GM23338 (cell line): Measurements from ENCODE around the gene PNLIPRP3. TPM values are rescaled to one million over a fixed set of nuclear protein-coding genes. Genes with fewer than 3 reads are reported as not detected.

Experiments used
- ATAC-seq: fragments of 200-7000 bp; cut with Tn5 transposase; 3 replicates; pipeline ENCODE4 v1.9.1; 2020
- DNase-seq: peaks from one replicate; pipeline ENCODE4 v3.0.0-alpha.2; 2015; ENCODE audit warnings: low spot score
- H2AFZ ChIP-seq: fragments of 200-600 bp; sonication (generic); 2 replicates; pipeline ENCODE4 v1.8.0; 2016; ENCODE audit warnings: antibody characterized with exemption, mild to moderate bottlenecking, moderate library complexity
- H3F3A ChIP-seq: fragments of 200-600 bp; sonication (generic); replicated peaks from 2 replicates; pipeline ENCODE4 v1.8.0; 2017; ENCODE audit warnings: antibody characterized with exemption, mixed run types, low read depth
- H3K27ac ChIP-seq: fragments of 200-600 bp; sonication (generic); 2 replicates; pipeline ENCODE4 v1.6.1; 2016; ENCODE audit warnings: low read depth
- H3K27me3 ChIP-seq: fragments of 200-600 bp; sonication (generic); 2 replicates; pipeline ENCODE4 v1.8.0; 2016; ENCODE audit warnings: mild to moderate bottlenecking, mixed run types, moderate library complexity; ENCODE audit not compliant: insufficient read depth
- H3K36me3 ChIP-seq: fragments of 200-600 bp; sonication (generic); 2 replicates; pipeline ENCODE4 v1.8.0; 2016; ENCODE audit warnings: mild to moderate bottlenecking; ENCODE audit not compliant: insufficient read depth
- H3K4me1 ChIP-seq: fragments of 200-600 bp; sonication (generic); 2 replicates; pipeline ENCODE4 v1.8.0; 2016; ENCODE audit warnings: mild to moderate bottlenecking, moderate library complexity; ENCODE audit not compliant: insufficient read depth
- H3K4me2 ChIP-seq: fragments of 200-600 bp; sonication (generic); 2 replicates; pipeline ENCODE4 v1.7.1; 2017; ENCODE audit warnings: mixed run types
- H3K4me3 ChIP-seq: fragments of 200-600 bp; sonication (generic); 2 replicates; pipeline ENCODE4 v1.6.1; 2016; ENCODE audit warnings: mixed run types
- H3K79me2 ChIP-seq: fragments of 200-600 bp; sonication (generic); replicated peaks from 2 replicates; pipeline ENCODE4 v1.8.0; 2017; ENCODE audit warnings: mild to moderate bottlenecking; ENCODE audit not compliant: insufficient read depth
- H3K9me2 ChIP-seq: fragments of 200-600 bp; sonication (generic); 2 replicates; pipeline ENCODE4 v1.8.0; 2017; ENCODE audit not compliant: insufficient read depth
- H4K20me1 ChIP-seq: fragments of 200-600 bp; sonication (generic); replicated peaks from 2 replicates; pipeline ENCODE4 v1.8.0; 2017; ENCODE audit warnings: mild to moderate bottlenecking; ENCODE audit not compliant: insufficient read depth
- H3K27ac Mint-ChIP-seq: 2 replicates; pipeline ENCODE4 v1.8.0; 2020; ENCODE audit warnings: inconsistent platforms, mild to moderate bottlenecking, moderate library complexity, mixed read lengths
- H3K27me3 Mint-ChIP-seq: 3 replicates; pipeline ENCODE4 v1.8.0; 2022; ENCODE audit warnings: low read depth, mild to moderate bottlenecking, moderate library complexity, mixed read lengths, inconsistent platforms; ENCODE audit not compliant: insufficient read depth, poor library complexity
- H3K36me3 Mint-ChIP-seq: 3 replicates; pipeline ENCODE4 v1.8.0; 2021; ENCODE audit warnings: low read depth, mild to moderate bottlenecking, inconsistent platforms, moderate library complexity, mixed read lengths
- H3K4me1 Mint-ChIP-seq: 3 replicates; pipeline ENCODE4 v1.8.0; 2020; ENCODE audit warnings: mild to moderate bottlenecking, inconsistent platforms, mixed read lengths
- H3K4me3 Mint-ChIP-seq: 3 replicates; pipeline ENCODE4 v1.8.0; 2021; ENCODE audit warnings: moderate library complexity, mild to moderate bottlenecking, inconsistent platforms, mixed read lengths
- H3K9me3 Mint-ChIP-seq: 3 replicates; pipeline ENCODE4 v1.8.0; 2020; ENCODE audit warnings: moderate library complexity, mild to moderate bottlenecking, inconsistent platforms, mixed read lengths
- CREB1 ChIP-seq: fragments of 250-450 bp; sonication (Bioruptor Pico); IDR thresholded peaks from 2 replicates; pipeline ENCODE4 v1.5.0; 2020; ENCODE audit warnings: low read depth, mild to moderate bottlenecking, moderate library complexity
- EZH2 ChIP-seq: fragments of 200-600 bp; sonication (generic); IDR thresholded peaks from one replicate; pipeline ENCODE4 v1.8.0; 2017; ENCODE audit warnings: antibody characterized with exemption, mild to moderate bottlenecking, low read depth; ENCODE audit not compliant: unreplicated experiment
- EZH2phosphoT487 ChIP-seq: fragments of 200-600 bp; sonication (generic); IDR thresholded peaks from one replicate; pipeline ENCODE4 v1.8.1; 2018; ENCODE audit warnings: antibody characterized with exemption; ENCODE audit not compliant: unreplicated experiment
- JUNB ChIP-seq: IDR thresholded peaks from one replicate; pipeline ENCODE4 v1.6.1; 2016; ENCODE audit warnings: antibody characterized with exemption; ENCODE audit not compliant: unreplicated experiment
- POLR2AphosphoS5 ChIP-seq: IDR thresholded peaks from 2 replicates; pipeline ENCODE4 v1.6.1; 2016; ENCODE audit warnings: antibody characterized with exemption, low read depth
- STAT1 ChIP-seq: IDR thresholded peaks from one replicate; pipeline ENCODE4 v1.6.1; 2016; ENCODE audit warnings: antibody characterized with exemption; ENCODE audit not compliant: unreplicated experiment
- ZNF114 ChIP-seq: fragments of 250-450 bp; sonication (Bioruptor Pico); IDR thresholded peaks from 2 replicates; pipeline ENCODE4 v1.5.0; 2020; ENCODE audit warnings: mild to moderate bottlenecking, moderate library complexity
- ZNF331 ChIP-seq: fragments of 250-450 bp; sonication (Bioruptor Pico); IDR thresholded peaks from 2 replicates; pipeline ENCODE4 v1.5.0; 2020; ENCODE audit warnings: low read depth, mild to moderate bottlenecking, moderate library complexity
- ZNF462 ChIP-seq: fragments of 250-450 bp; sonication (Bioruptor Pico); IDR thresholded peaks from 2 replicates; pipeline ENCODE4 v1.5.0; 2020; ENCODE audit warnings: mild to moderate bottlenecking, moderate library complexity
- polyA plus RNA-seq: library from polyadenylated mRNA; unstranded; fragments of >200 nt; fragmentation: Nextera tagmentation; extraction: Ambion mirVana; gene quantifications from 2 replicates; pipeline ENCODE4 v1.2.1, GENCODE V29; 2016
- total RNA-seq: library from RNA; depleted of rRNA; stranded (reverse); fragments of >200 nt; shearing (Covaris generic); gene quantifications from 2 replicates; pipeline ENCODE4 v1.2.3, GENCODE V29; 2014

The PNLIPRP3 gene
- total and polyA plus RNA-seq, 2 experiments from 2014 or later = not detected

DNA sequence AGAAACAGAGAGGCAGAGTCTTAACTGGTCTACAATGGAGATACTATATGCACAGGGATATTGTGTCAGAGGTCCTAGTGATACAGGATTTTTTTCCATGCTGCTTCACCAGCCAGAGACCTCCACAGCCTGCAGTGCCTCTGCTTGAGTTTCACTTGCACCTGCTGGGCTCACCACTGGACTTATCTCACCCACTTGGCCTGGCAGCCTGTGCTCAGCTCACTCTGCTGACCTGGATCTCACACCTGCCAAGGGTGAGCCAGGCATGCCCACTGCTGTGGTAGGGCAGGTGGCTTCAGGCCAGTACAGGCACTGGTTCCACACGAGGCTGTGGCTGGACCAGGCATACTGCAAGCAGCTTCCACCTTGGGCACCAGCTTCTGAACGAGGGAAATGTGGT, 36.6 kb downstream of the PNLIPRP3 start:
- Mint-ChIP-seq H3K4me3 (no peak overlapping the region), H3K27me3 (no peaks in the 10 kb centered on the region), H3K36me3 (no peaks in the 10 kb centered on the region), H3K27ac (no peak overlapping the region), H3K4me1 (peaks cover 2% of the 10 kb centered on the region; the same call in 1 of the 3 replicates), H3K9me3 (peaks cover 3% of the 10 kb centered on the region; the same call in 2 of the 3 replicates)
- Histone ChIP-seq H3F3A (no peaks in the 10 kb centered on the region), H3K9me2 (no peaks in the 10 kb centered on the region), H3K4me3 (no peak overlapping the region), H4K20me1 (no peaks in the 10 kb centered on the region), H3K27me3 (no peaks in the 10 kb centered on the region), H3K27ac (no peak overlapping the region), H3K4me1 (no peaks in the 10 kb centered on the region), H3K36me3 (no peaks in the 10 kb centered on the region), H2AFZ (no peak overlapping the region), H3K4me2 (no peak overlapping the region), H3K79me2 (no peaks in the 10 kb centered on the region)
- DNase-seq (no peak), ATAC-seq (no peak)
- TF ChIP-seq STAT1 (no peak), POLR2AphosphoS5 (no peak), EZH2phosphoT487 (no peak), ZNF462 (CRISPR knock-in tag) (no peak), ZNF331 (no peak), JUNB (no peak), ZNF114 (CRISPR knock-in tag) (no peak), CREB1 (no peak)

GRCh38 chr10:116465546-116465945, 37.9 kb downstream of the PNLIPRP3 start:
- H2AFZ ChIP-seq = no peak overlapping the region
- no peak overlapping the region for H3K4me3 Mint-ChIP-seq

More at GRCh38 chr10:116465546-116465945, 37.9 kb downstream of the PNLIPRP3 start:
- no peak for TF ChIP-seq EZH2
- Mint-ChIP-seq H3K4me1 (no peaks in the 10 kb centered on the region), H3K27me3 (no peaks in the 10 kb centered on the region), H3K9me3 (peaks cover 3% of the 10 kb centered on the region; the same call in 2 of the 3 replicates), H3K36me3 (no peaks in the 10 kb centered on the region), H3K27ac (no peak overlapping the region)
- Histone ChIP-seq H3K27ac (no peak overlapping the region), H3K4me3 (no peak overlapping the region), H3K4me1 (no peaks in the 10 kb centered on the region), H3K4me2 (no peak overlapping the region), H3K9me2 (no peaks in the 10 kb centered on the region), H4K20me1 (no peaks in the 10 kb centered on the region), H3K27me3 (no peaks in the 10 kb centered on the region), H3K79me2 (no peaks in the 10 kb centered on the region), H3F3A (no peaks in the 10 kb centered on the region), H3K36me3 (no peaks in the 10 kb centered on the region)
- ATAC-seq (no peak), DNase-seq (no peak)
